Neural cell (in vitro differentiated cells): Measurements from ENCODE around the gene MRPS18A. TPM values are rescaled to one million over a fixed set of nuclear protein-coding genes. Genes with fewer than 3 reads are reported as not detected.

Experiments used
- H2AFZ ChIP-seq: fragments of 200-600, 300-800 bp; sonication (generic), shearing (Covaris generic); 2 replicates; pipeline ENCODE4 v1.6.0; 2014; ENCODE audit warnings: low read depth, mild to moderate bottlenecking, antibody characterized with exemption, low read length, moderate library complexity
- H3F3A ChIP-seq: fragments of 200-600 bp; shearing (Covaris generic); 2 replicates; pipeline ENCODE4 v1.6.1; 2016; ENCODE audit warnings: mild to moderate bottlenecking, moderate library complexity, mixed read lengths, antibody characterized with exemption, low read length; ENCODE audit not compliant: insufficient read depth, poor library complexity, severe bottlenecking
- H3K27ac ChIP-seq: fragments of 200-600, 300-800 bp; sonication (generic), shearing (Covaris generic); 2 replicates; pipeline ENCODE4 v1.5.1; 2014; ENCODE audit warnings: mild to moderate bottlenecking, low read length, moderate library complexity
- H3K27me3 ChIP-seq: fragments of 300-800, 200-600 bp; sonication (generic), shearing (Covaris generic); 2 replicates; pipeline ENCODE4 v1.6.0; 2014; ENCODE audit warnings: mild to moderate bottlenecking, low read depth, low read length, moderate library complexity; ENCODE audit not compliant: insufficient read depth
- H3K36me3 ChIP-seq: fragments of 300-800, 200-600 bp; sonication (generic), shearing (Covaris generic); 2 replicates; pipeline ENCODE4 v1.5.1; 2014; ENCODE audit warnings: mild to moderate bottlenecking, antibody characterized with exemption, low read length, moderate library complexity; ENCODE audit not compliant: insufficient read depth
- H3K4me2 ChIP-seq: fragments of 300-800, 200-600 bp; sonication (generic), shearing (Covaris generic); 2 replicates; pipeline ENCODE4 v1.6.0; 2014; ENCODE audit warnings: mild to moderate bottlenecking, low read length
- H3K4me3 ChIP-seq: fragments of 300-800, 200-600 bp; sonication (generic), shearing (Covaris generic); 2 replicates; pipeline ENCODE4 v1.5.1; 2014; ENCODE audit warnings: mild to moderate bottlenecking, low read length, moderate library complexity
- H3K79me2 ChIP-seq: fragments of 200-600 bp; shearing (Covaris generic); replicated peaks from 2 replicates; pipeline ENCODE4 v1.6.0; 2014; ENCODE audit warnings: mild to moderate bottlenecking, low read length, moderate library complexity; ENCODE audit not compliant: insufficient read depth
- H3K9ac ChIP-seq: fragments of 300-800, 200-600 bp; sonication (generic), shearing (Covaris generic); 2 replicates; pipeline ENCODE4 v1.6.1; 2016; ENCODE audit warnings: mild to moderate bottlenecking, low read length, mixed read lengths
- H3K9me2 ChIP-seq: fragments of 200-600 bp; shearing (Covaris generic); 2 replicates; pipeline ENCODE4 v1.6.1; 2016; ENCODE audit warnings: mild to moderate bottlenecking, low read length, mixed read lengths; ENCODE audit not compliant: insufficient read depth
- H3K9me3 ChIP-seq: fragments of 200-600, 300-800 bp; sonication (generic), shearing (Covaris generic); 2 replicates; pipeline ENCODE4 v1.6.1; 2016; ENCODE audit warnings: mild to moderate bottlenecking, mixed run types, low read length, moderate library complexity, mixed read lengths
- H4K20me1 ChIP-seq: fragments of 200-600 bp; shearing (Covaris generic); 2 replicates; pipeline ENCODE4 v1.6.1; 2016; ENCODE audit warnings: mild to moderate bottlenecking, mixed run types; ENCODE audit not compliant: insufficient read depth
- CTCF ChIP-seq: fragments of 450-650 bp; IDR thresholded peaks from 2 replicates; pipeline ENCODE4 v1.5.1; 2014; ENCODE audit warnings: antibody characterized with exemption, mild to moderate bottlenecking, moderate library complexity; ENCODE audit not compliant: poor library complexity, severe bottlenecking
- EP300 ChIP-seq: fragments of 450-650 bp; conservative IDR thresholded peaks from 2 replicates; pipeline ENCODE4 v1.6.1; 2014; ENCODE audit warnings: antibody characterized with exemption, mild to moderate bottlenecking, moderate library complexity; ENCODE audit not compliant: poor library complexity, severe bottlenecking
- EZH2 ChIP-seq: fragments of 200-600, 300-800 bp; shearing (Covaris generic), sonication (generic); IDR thresholded peaks from 2 replicates; pipeline ENCODE4 v1.6.1; 2014; ENCODE audit warnings: antibody characterized with exemption, low read length, borderline replicate concordance, mild to moderate bottlenecking; ENCODE audit not compliant: insufficient read depth, poor library complexity, severe bottlenecking
- MXI1 ChIP-seq: fragments of 450-650 bp; conservative IDR thresholded peaks from 2 replicates; pipeline ENCODE4 v1.6.1; 2014; ENCODE audit warnings: antibody characterized with exemption, mild to moderate bottlenecking; ENCODE audit not compliant: poor library complexity, severe bottlenecking
- POLR2AphosphoS5 ChIP-seq: IDR thresholded peaks from 2 replicates; pipeline ENCODE4 v1.6.1; 2012
- RAD21 ChIP-seq: fragments of 450-650 bp; conservative IDR thresholded peaks from 2 replicates; pipeline ENCODE4 v1.6.1; 2014; ENCODE audit warnings: antibody characterized with exemption, mild to moderate bottlenecking, moderate library complexity
- REST ChIP-seq: IDR thresholded peaks from 2 replicates; pipeline ENCODE4 v1.6.1; 2012; ENCODE audit warnings: borderline replicate concordance
- SMC3 ChIP-seq: fragments of 450-650 bp; conservative IDR thresholded peaks from 2 replicates; pipeline ENCODE4 v1.6.1; 2014; ENCODE audit warnings: antibody characterized with exemption, mild to moderate bottlenecking, moderate library complexity; ENCODE audit not compliant: poor library complexity
- TAF1 ChIP-seq: IDR thresholded peaks from 2 replicates; pipeline ENCODE4 v1.6.1; 2012; ENCODE audit warnings: low read depth
- polyA plus RNA-seq: library from polyadenylated mRNA; depleted of rRNA; stranded (reverse); fragments of >200 nt; gene quantifications from 2 replicates; pipeline ENCODE4 v1.2.3, GENCODE V29; 2014

MRPS18A gene
- polyA plus RNA-seq, 1 donor from 2014 or later, result 39.6 TPM

GRCh38 chr6:43736211-43736786 lies 48.7 kb upstream of the MRPS18A start:
- no peak overlapping the region for H3K9ac ChIP-seq
- no peak overlapping the region for H3K4me3 ChIP-seq
- H3K9me3 ChIP-seq, result peaks cover 2% of the 10 kb centered on the region
- no peaks in the 10 kb centered on the region for H3K36me3 ChIP-seq
- no peak for TF ChIP-seq REST
- no peak for TF ChIP-seq TAF1
- no peak for TF ChIP-seq POLR2AphosphoS5
- TF ChIP-seq RAD21, result no peak
- TF ChIP-seq SMC3, result no peak
- no peak for TF ChIP-seq CTCF
- no peak for TF ChIP-seq MXI1
- no peak for TF ChIP-seq EZH2
- TF ChIP-seq EP300, result no peak
- H3K9me2 ChIP-seq, result no peaks in the 10 kb centered on the region
- no peaks in the 10 kb centered on the region for H3F3A ChIP-seq
- H3K4me2 ChIP-seq, result no peak overlapping the region
- no peaks in the 10 kb centered on the region for H3K79me2 ChIP-seq
- H4K20me1 ChIP-seq, result no peaks in the 10 kb centered on the region
- no peak overlapping the region for H3K27ac ChIP-seq
- H2AFZ ChIP-seq, result no peak overlapping the region
- H3K27me3 ChIP-seq, result no peaks in the 10 kb centered on the region

GRCh38 chr6:43735642-43736199 lies 48.1 kb upstream of the MRPS18A start:
- H3K9me2 ChIP-seq, result no peaks in the 10 kb centered on the region
- TF ChIP-seq TAF1, result no peak
- H3K9ac ChIP-seq, result no peak overlapping the region
- H2AFZ ChIP-seq, result no peak overlapping the region
- H3K36me3 ChIP-seq, result no peaks in the 10 kb centered on the region
- no peak overlapping the region for H3K4me2 ChIP-seq
- H3K27me3 ChIP-seq, result no peaks in the 10 kb centered on the region
- H4K20me1 ChIP-seq, result no peaks in the 10 kb centered on the region
- H3K79me2 ChIP-seq, result no peaks in the 10 kb centered on the region
- no peak overlapping the region for H3K4me3 ChIP-seq
- H3F3A ChIP-seq, result no peaks in the 10 kb centered on the region
- H3K9me3 ChIP-seq, result peaks cover 2% of the 10 kb centered on the region
- no peak overlapping the region for H3K27ac ChIP-seq
